HepG2 (cell line): ENCODE measurements around the gene ZNF513. TPM values are rescaled to one million over a fixed set of nuclear protein-coding genes. Genes with fewer than 3 reads are reported as not detected.

Source experiments
- AGO2 ChIP-seq: fragments of 200-400 bp; formaldehyde crosslinking; optimal IDR thresholded peaks from 2 replicates; pipeline ENCODE3; 2017; ENCODE audit warnings: mild to moderate bottlenecking, low read depth, low read length, moderate library complexity
- KLF12 ChIP-seq: sonication (generic); formaldehyde crosslinking; IDR thresholded peaks from 2 replicates; pipeline ENCODE4 v1.4.0; 2020; ENCODE audit warnings: missing genetic modification reagents, borderline replicate concordance
- MATR3 ChIP-seq: sonication (generic); formaldehyde crosslinking; IDR thresholded peaks from 2 replicates; pipeline ENCODE4 v1.4.0; 2020; ENCODE audit warnings: missing genetic modification reagents
- MLX ChIP-seq: IDR thresholded peaks from 2 replicates; pipeline ENCODE4 v1.6.1; 2016
- MTA1 ChIP-seq: sonication (generic); formaldehyde crosslinking; IDR thresholded peaks from 2 replicates; pipeline ENCODE4 v1.4.0; 2020; ENCODE audit warnings: missing genetic modification reagents, mild to moderate bottlenecking, borderline replicate concordance
- PAX8 ChIP-seq: sonication (generic); formaldehyde crosslinking; IDR thresholded peaks from 2 replicates; pipeline ENCODE4 v1.8.0; 2022; ENCODE audit warnings: mild to moderate bottlenecking, missing genetic modification reagents, borderline replicate concordance
- RBAK ChIP-seq: sonication (generic); formaldehyde crosslinking; IDR thresholded peaks from 2 replicates; pipeline ENCODE4 v1.5.1; 2020; ENCODE audit warnings: mild to moderate bottlenecking, missing genetic modification reagents
- SNAI1 ChIP-seq: sonication (generic); formaldehyde crosslinking; IDR thresholded peaks from 2 replicates; pipeline ENCODE4 v1.5.0; 2020; ENCODE audit warnings: mild to moderate bottlenecking, missing genetic modification reagents, borderline replicate concordance
- SP1 ChIP-seq, 2 experiments: fragments of 450-650 bp in 1 of 2; sonication (generic) in 1 of 2; formaldehyde crosslinking in 1 of 2; IDR thresholded peaks; 2 replicates each; pipeline versions ENCODE4 v1.4.0 to v1.6.1; 2016 to 2020; ENCODE audit warnings: missing genetic modification reagents in 1 of 2
- TBX2 ChIP-seq: sonication (generic); formaldehyde crosslinking; IDR thresholded peaks from 2 replicates; pipeline ENCODE4 v1.5.0; 2020; ENCODE audit warnings: missing genetic modification reagents, mild to moderate bottlenecking, borderline replicate concordance
- ZNF354B ChIP-seq: sonication (generic); formaldehyde crosslinking; IDR thresholded peaks from 2 replicates; pipeline ENCODE4 v1.8.0; 2022; ENCODE audit warnings: mild to moderate bottlenecking, missing genetic modification reagents
- ZNF430 ChIP-seq: sonication (generic); formaldehyde crosslinking; IDR thresholded peaks from 2 replicates; pipeline ENCODE4 v1.9.0; 2021; ENCODE audit warnings: mild to moderate bottlenecking, missing genetic modification reagents
- ZNF484 ChIP-seq: sonication (generic); formaldehyde crosslinking; IDR thresholded peaks from 2 replicates; pipeline ENCODE4 v1.5.1; 2020; ENCODE audit warnings: mild to moderate bottlenecking, low read depth, missing genetic modification reagents, borderline replicate concordance
- ZNF512B ChIP-seq: sonication (generic); formaldehyde crosslinking; IDR thresholded peaks from 2 replicates; pipeline ENCODE4 v1.5.1; 2020; ENCODE audit warnings: missing genetic modification reagents, mild to moderate bottlenecking, borderline replicate concordance
- ZNF879 ChIP-seq: sonication (generic); formaldehyde crosslinking; IDR thresholded peaks from 2 replicates; pipeline ENCODE4 v1.8.1; 2023; ENCODE audit warnings: missing genetic modification reagents
- polyA plus RNA-seq, 8 experiments: library from polyadenylated mRNA; depleted of rRNA in 3 of 8; stranded (reverse) in 7 of 8; unstranded in 1 of 8; fragments of >200 nt; fragmentation: Illumina TruSeq in 4 of 8; extraction: Trizol in 4 of 8; gene quantifications; 2 replicates each; pipeline versions ENCODE4 v1.2.1 to v1.2.3, GENCODE V29; 2011 to 2016; ENCODE audit warnings: low read depth in 4 of 8, missing spikeins in 1 of 8, mixed read lengths in 1 of 8; ENCODE audit not compliant: insufficient read depth in 1 of 8
- total RNA-seq, 5 experiments: library from RNA; depleted of rRNA; stranded (reverse); fragments of >200 nt; fragmentation: Illumina TruSeq; extraction: Trizol; gene quantifications; 2 replicates each; pipeline ENCODE4 v1.2.3, GENCODE V29; 2016; ENCODE audit warnings: low read depth in 1 of 5
- TF ChIP-seq, protein P1 (sequence below), 2 experiments: fragments of 450-650 bp in 1 of 2; sonication (generic) in 1 of 2; formaldehyde crosslinking in 1 of 2; IDR thresholded peaks; 2 replicates each; pipeline versions ENCODE4 v1.6.1 to v1.8.0; 2016 to 2022; ENCODE audit warnings: antibody characterized with exemption in 1 of 2, mild to moderate bottlenecking in 1 of 2, missing genetic modification reagents in 1 of 2

Gene ZNF513
- total and polyA plus RNA-seq, 2 of the 13 experiments (the other 11 are each of a cell fraction or from before 2014, with no cell fraction given), result 4.9 to 6.3 TPM

GRCh38 chr2:27428213-27428977, 47.9 kb upstream of the ZNF513 start, which contains the start of gene NRBP1 (continued):
- TF ChIP-seq ZNF484 (CRISPR knock-in tag) (no peak), ZNF879 (CRISPR knock-in tag) (peak; percentile 82; the same call in 1 of the 2 replicates), TBX2 (CRISPR knock-in tag) (peak; percentile 77), AGO2 (peak; percentile 97), MLX (no peak), SNAI1 (CRISPR knock-in tag) (peak; percentile 68; the same call in 1 of the 2 replicates), PAX8 (CRISPR knock-in tag) (peak; percentile 72; the same call in 1 of the 2 replicates), SP1 (IDR thresholded peaks at IDR 0.05) (no peak), SP1 (CRISPR knock-in tag; IDR thresholded peaks at IDR 0.05) (peak; percentile 87), RBAK (no peak), MTA1 (CRISPR knock-in tag) (0 out of 2 replicates have a peak, but pooled peaks have one; percentile 25), MATR3 (CRISPR knock-in tag) (no peak), ZNF512B (CRISPR knock-in tag) (no peak; the same call in 1 of the 2 replicates), ZNF354B (CRISPR knock-in tag) (no peak), KLF12 (peak; percentile 29), ZNF430 (CRISPR knock-in tag) (peak; percentile 88)
- TF ChIP-seq, protein P1, sequence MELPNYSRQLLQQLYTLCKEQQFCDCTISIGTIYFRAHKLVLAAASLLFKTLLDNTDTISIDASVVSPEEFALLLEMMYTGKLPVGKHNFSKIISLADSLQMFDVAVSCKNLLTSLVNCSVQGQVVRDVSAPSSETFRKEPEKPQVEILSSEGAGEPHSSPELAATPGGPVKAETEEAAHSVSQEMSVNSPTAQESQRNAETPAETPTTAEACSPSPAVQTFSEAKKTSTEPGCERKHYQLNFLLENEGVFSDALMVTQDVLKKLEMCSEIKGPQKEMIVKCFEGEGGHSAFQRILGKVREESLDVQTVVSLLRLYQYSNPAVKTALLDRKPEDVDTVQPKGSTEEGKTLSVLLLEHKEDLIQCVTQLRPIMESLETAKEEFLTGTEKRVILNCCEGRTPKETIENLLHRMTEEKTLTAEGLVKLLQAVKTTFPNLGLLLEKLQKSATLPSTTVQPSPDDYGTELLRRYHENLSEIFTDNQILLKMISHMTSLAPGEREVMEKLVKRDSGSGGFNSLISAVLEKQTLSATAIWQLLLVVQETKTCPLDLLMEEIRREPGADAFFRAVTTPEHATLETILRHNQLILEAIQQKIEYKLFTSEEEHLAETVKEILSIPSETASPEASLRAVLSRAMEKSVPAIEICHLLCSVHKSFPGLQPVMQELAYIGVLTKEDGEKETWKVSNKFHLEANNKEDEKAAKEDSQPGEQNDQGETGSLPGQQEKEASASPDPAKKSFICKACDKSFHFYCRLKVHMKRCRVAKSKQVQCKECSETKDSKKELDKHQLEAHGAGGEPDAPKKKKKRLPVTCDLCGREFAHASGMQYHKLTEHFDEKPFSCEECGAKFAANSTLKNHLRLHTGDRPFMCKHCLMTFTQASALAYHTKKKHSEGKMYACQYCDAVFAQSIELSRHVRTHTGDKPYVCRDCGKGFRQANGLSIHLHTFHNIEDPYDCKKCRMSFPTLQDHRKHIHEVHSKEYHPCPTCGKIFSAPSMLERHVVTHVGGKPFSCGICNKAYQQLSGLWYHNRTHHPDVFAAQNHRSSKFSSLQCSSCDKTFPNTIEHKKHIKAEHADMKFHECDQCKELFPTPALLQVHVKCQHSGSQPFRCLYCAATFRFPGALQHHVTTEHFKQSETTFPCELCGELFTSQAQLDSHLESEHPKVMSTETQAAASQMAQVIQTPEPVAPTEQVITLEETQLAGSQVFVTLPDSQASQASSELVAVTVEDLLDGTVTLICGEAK (IDR thresholded peaks at IDR 0.05), result no peak
- TF ChIP-seq, protein P1 (CRISPR knock-in tag; IDR thresholded peaks at IDR 0.05), result no peak
